Cardiac fibroblast (primary cell): ENCODE data around the gene RPL38.

Source experiments
- DNase-seq, 2 donors: peaks; one replicate each; pipeline versions ENCODE4 v3.0.0 to v3.0.0-alpha.2; 2010; ENCODE audit warnings: low read depth in 2 of 2
- H3K4me3 ChIP-seq, 2 donors: replicated peaks in 1 of 2; 1 replicate in 1 of 2; 2 replicates in 1 of 2; pipeline ENCODE4 v1.5.1; 2011; ENCODE audit warnings: low read depth in 2 of 2, low read length in 2 of 2, mild to moderate bottlenecking in 2 of 2, moderate library complexity in 1 of 2
- CTCF ChIP-seq: IDR thresholded peaks from one replicate; pipeline ENCODE4 v1.5.1; 2011; ENCODE audit warnings: low read depth, mild to moderate bottlenecking, low read length, inconsistent platforms

The RPL38 gene

DNA sequence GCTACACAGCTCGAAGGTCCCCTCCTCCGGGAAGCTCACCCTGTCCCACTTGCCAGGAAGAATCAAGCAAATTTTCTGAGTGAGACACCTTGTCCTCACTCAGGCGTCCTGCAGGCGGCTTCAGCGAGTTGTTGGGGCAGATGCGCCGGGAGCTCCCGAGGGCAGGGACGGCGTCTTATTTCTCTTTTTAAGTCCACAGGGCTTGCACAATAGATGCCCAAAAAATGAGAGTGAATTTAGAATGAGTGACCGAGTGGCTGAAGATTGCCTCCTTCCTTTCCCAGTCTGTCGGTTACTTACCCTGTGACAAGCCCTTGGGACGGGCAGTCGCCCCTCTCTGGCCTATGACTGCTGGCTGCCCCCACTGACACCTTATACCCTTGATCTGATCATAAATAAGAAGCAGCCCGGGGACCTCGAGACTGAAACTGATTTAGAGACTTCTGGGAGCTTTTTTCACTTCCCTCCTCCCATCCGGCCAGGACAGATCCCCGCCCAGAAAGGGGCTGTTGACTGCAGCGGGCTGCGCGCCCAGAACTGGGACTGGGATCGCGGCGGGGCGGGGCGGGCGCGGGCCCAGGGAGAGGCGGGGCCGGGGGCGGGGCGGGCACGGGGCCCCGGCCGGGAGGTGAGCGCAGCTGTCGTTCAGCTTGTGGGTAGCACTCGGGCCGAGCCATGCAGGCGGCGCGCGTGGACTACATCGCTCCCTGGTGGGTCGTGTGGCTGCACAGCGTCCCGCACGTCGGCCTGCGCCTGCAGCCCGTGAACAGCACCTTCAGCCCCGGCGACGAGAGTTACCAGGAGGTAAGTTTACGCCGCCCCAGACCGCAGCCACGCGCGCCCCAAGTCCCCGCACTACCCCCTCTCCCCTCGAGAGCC is 9.7 kb downstream of the RPL38 start, which contains the start of gene TTYH2:
Gene TTYH2 (plus strand): TSS at position 659 of the 879 bp plus-strand sequence. CDS start 17 bp downstream, at position 676.
- peak within 1 kb of the TSS; percentile 60 to 74 for H3K4me3 ChIP-seq
- peak; percentile 52 for TF ChIP-seq CTCF
- DNase-seq: peak; percentile 85 to 92

DNA sequence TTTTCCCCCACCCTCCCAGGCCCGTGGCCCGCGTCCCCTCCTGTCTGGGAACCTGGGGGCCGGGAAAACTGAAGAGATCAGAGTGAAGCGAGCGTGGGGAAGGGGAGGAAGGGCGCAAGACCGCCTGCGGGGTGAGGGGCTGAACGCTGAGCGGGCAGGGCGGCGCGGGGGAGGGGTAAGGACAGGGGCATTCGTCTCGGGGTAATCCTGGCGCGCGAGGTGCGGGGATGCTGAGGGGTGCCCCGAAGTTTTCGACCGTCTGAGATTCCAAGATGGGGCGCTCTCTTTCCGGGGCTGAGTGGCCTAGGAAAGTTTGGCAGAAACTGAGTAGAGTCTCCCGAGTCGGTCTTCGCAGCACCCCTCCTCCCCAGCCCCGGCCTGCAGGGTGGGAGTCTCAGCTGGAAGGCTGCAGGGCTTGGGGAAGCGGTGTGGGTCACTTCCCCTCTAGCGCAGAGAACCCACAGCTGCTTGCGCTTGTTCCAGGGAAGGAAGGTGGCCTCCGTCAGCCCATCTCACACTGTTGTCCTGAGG is 10.4 kb downstream of the RPL38 start:
- H3K4me3 ChIP-seq: peak overlapping the region; percentile 52 to 60
- TF ChIP-seq CTCF: no peak
- no peak for DNase-seq

- no peak for DNase-seq
- TF ChIP-seq CTCF: no peak
- H3K4me3 ChIP-seq: peak overlapping the region in 1 of 2 donors; percentile 52
Measured at GRCh38 chr17:74214484-74215341, 11.2 kb downstream of the RPL38 start.

GRCh38 chr17:74215342-74215727 is 11.9 kb downstream of the RPL38 start:
- no peak for DNase-seq
- TF ChIP-seq CTCF: no peak
- no peak overlapping the region for H3K4me3 ChIP-seq

DNA sequence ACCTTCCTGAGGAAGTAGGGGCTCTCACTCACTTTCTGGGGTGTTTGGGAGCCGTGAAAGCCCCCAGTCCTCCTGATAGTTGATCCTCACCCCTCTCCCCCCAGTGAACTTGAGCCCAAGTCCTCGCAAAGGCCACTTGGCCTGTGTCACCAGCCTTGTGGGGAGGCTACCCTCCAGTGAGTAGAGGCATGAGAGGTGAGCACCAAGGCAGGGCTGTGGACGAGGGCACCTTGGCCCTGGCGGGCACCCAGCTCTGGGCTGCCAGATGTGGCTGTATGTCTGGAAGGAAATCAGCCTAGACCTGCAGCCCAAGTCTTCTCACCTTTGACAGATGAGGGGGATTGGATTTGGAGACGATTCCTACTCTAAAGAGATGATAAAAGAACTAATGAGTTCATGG is 13.0 kb downstream of the RPL38 start:
- no peak for TF ChIP-seq CTCF
- no peak overlapping the region for H3K4me3 ChIP-seq
- no peak for DNase-seq

DNA sequence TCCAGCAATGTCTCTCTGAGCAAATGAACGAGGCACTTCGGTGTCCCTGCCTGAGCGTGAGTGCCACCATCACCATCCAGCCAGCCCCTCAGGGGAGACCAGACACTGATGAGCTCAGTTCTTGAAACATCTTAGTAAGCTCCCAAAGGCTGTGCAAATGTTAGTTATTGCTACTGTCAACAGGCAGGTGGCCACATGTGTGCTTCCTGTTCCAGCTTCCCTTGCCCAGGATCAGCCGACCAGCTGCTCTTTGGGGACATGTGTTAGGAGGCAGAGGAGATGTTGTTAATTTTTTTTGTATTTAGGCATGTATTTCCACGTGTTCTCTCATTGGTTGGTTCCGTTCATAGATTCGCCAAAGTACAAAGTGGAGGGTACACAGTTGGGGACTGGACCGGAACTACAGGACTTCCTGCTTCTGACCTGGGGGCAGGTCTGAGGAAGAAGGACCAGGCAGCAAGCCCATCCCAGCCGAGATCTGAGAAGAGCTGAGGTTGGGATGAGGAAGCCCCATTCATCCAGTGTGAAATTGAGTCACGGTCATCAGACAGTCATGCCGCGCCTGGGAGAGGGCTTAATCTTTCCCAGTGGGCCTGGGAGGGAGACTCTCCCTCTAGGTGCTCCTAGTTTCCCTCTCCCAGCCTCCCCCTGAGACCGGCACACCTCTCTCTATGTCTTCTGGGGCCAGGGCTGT is 13.7 kb downstream of the RPL38 start:
- H3K4me3 ChIP-seq: no peak overlapping the region
- DNase-seq: no peak
- TF ChIP-seq CTCF: no peak
